ENCODE data around the gene ZNF90. TPM values are rescaled to one million over a fixed set of nuclear protein-coding genes. Genes with fewer than 3 reads are reported as not detected.
"Not testable (repeated sequence)": the region's sequence is repeated elsewhere in the genome, so short reads cannot be mapped to it uniquely, and the experiment has no call there.

ZNF90 gene
- total and polyA plus RNA-seq, 5 donors from 2014 or later, result 0.54 to 3.3 (median 1.6) TPM

DNA sequence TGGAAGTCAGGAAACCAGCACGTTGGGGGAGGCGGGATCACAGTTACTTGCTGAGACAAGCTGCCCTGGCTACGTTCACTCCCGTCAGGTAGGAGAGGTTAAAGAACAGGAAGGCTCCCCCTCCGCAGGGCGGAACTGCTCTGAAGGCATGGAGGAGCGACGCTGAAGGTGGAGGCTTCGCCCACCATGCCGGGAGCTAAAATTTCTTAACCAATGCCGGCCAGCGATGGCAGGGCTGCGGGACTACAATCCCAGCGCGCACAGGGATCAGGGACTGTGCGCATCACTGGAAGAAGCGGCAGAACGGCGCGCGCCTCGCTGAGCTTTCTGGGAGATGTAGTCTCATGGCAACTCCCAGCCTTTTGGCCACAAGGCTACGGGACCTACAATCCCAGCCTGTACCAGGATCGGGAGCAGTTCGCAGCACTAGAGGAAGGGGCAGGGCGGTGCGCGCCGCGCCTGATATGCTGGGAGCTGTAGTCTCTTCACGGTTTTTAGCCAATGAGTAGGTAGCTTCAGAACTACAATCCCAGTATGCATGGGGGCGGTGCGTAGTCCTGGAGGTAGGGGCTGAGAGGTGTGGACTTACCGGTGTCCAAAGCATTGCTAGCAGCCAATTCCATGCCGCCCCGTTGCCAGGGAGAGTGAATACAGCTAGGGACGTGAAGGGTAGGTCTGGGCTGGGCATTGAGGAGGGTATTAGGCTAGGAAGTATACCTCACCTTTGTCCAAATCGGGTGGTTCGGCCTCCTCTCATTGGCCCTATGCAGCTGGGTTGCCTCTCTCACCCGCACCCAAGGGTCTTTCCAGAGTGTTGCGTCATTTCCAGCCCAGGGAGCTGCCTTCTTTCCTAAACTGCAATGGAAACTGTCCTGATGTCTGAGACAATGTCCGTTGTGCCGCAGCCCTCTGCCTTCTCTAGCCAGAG, 25.7 kb upstream of the ZNF90 start:
- H3K4me1 Mint-ChIP-seq, result peaks cover 4 to 21% (median 9%) of the 10 kb centered on the region in 4 donors

DNA sequence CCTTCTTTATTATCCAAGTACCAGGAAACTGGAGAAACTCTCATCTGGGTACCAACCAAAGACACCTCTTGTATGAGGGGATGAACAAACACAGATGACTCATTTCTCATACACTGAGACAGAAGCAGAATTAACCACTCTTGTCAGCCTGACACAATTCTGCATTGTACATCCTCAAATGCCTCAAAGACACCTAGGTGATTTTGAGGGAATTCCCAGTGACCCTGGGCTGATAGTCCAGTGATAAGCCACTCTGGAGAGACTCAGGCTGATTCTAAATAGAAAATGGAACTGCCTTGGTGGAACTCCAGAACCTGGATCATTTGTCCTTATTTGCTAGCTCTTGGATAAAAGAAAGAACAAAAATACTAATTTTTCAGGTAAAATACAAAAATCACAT, 19.1 kb upstream of the ZNF90 start:
- not testable (repeated sequence) for H3K4me3 Mint-ChIP-seq; H3K4me1 Mint-ChIP-seq; H3K27ac ChIP-seq (ENCODE audit: insufficient read depth, low read length, poor library complexity, severe bottlenecking); H3K36me3 Mint-ChIP-seq; H3K4me3 ChIP-seq (ENCODE audit: low read depth, low read length); H3K27ac Mint-ChIP-seq; H3K27me3 ChIP-seq (ENCODE audit: control insufficient read depth, insufficient read depth, low read length); H3K9me3 Mint-ChIP-seq; H3K36me3 ChIP-seq (ENCODE audit: control insufficient read depth, insufficient read depth, low read length); H3K9me3 ChIP-seq (ENCODE audit: control insufficient read depth in 2 of 2, low read length in 2 of 2); H3K4me1 ChIP-seq (ENCODE audit: control insufficient read depth, insufficient read depth, low read length, poor library complexity, severe bottlenecking); H3K27me3 Mint-ChIP-seq; DNase-seq; ATAC-seq (ENCODE audit: low read depth in 2 of 2)

More for the DNA sequence above, 25.7 kb upstream of the ZNF90 start:
- Mint-ChIP-seq H3K4me3 (peak overlapping the region; percentile 96 to 99 (median 98)), H3K36me3 (no peaks in the 10 kb centered on the region), H3K9me3 (peaks cover 0 to 3% (median 0%) of the 10 kb centered on the region in 7 donors), H3K27me3 (no peaks in the 10 kb centered on the region), H3K27ac (peak overlapping the region; percentile 90 to 96 (median 96))
- Histone ChIP-seq H3K27ac (ENCODE audit: insufficient read depth, low read length, poor library complexity, severe bottlenecking) (peak overlapping the region; percentile 63), H3K9me3 (ENCODE audit: control insufficient read depth in 2 of 2, low read length in 2 of 2) (no peaks in the 10 kb centered on the region), H3K36me3 (ENCODE audit: control insufficient read depth, insufficient read depth, low read length) (no peaks in the 10 kb centered on the region), H3K4me1 (ENCODE audit: control insufficient read depth, insufficient read depth, low read length, poor library complexity, severe bottlenecking) (peaks cover 11% of the 10 kb centered on the region), H3K4me3 (ENCODE audit: low read depth, low read length) (peak overlapping the region; percentile 88), H3K27me3 (ENCODE audit: control insufficient read depth, insufficient read depth, low read length) (no peaks in the 10 kb centered on the region)
- ATAC-seq (ENCODE audit: low read depth in 2 of 2) (peak; percentile 92 to 97), DNase-seq (peak; percentile 35 to 77 (median 41))

DNA sequence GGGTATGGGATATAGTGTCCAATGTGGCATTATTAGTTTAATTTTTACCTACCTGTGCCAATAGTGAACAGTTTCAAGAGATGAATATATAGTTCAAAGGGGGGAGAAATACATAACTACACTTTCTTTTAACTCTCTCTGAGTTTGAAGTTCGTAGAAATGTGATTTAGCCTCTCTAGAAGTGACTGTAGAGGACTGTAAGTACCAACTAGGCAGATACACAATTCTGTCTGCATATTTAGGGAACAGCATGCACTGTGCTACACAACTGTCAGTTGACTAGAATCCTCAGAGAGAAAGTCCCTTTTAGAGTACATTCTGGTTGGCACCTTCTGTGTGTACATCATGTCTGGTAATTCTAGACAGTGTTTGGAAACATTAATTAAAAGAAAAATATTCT, 17.5 kb upstream of the ZNF90 start:
- DNase-seq (no peak), ATAC-seq (ENCODE audit: low read depth in 2 of 2) (no peak)
- H3K4me3 ChIP-seq (ENCODE audit: low read depth, low read length), result no peak overlapping the region
- Mint-ChIP-seq H3K9me3 (peaks cover 0 to 3% (median 0%) of the 10 kb centered on the region in 7 donors), H3K4me1 (no peaks in the 10 kb centered on the region), H3K36me3 (no peaks in the 10 kb centered on the region), H3K27me3 (peaks cover 7% of the 10 kb centered on the region), H3K4me3 (no peak overlapping the region), H3K27ac (no peak overlapping the region)
- no peak overlapping the region for H3K27ac ChIP-seq (ENCODE audit: insufficient read depth, low read length, poor library complexity, severe bottlenecking)
- no peaks in the 10 kb centered on the region for H3K4me1 ChIP-seq (ENCODE audit: control insufficient read depth, insufficient read depth, low read length, poor library complexity, severe bottlenecking)
- H3K9me3 ChIP-seq (ENCODE audit: control insufficient read depth in 2 of 2, low read length in 2 of 2), result no peaks in the 10 kb centered on the region
- no peaks in the 10 kb centered on the region for H3K27me3 ChIP-seq (ENCODE audit: control insufficient read depth, insufficient read depth, low read length)
- H3K36me3 ChIP-seq (ENCODE audit: control insufficient read depth, insufficient read depth, low read length), result no peaks in the 10 kb centered on the region

GRCh38 chr19:20066861-20067260, 10.9 kb upstream of the ZNF90 start:
- Mint-ChIP-seq H3K4me3 (no peak overlapping the region), H3K27me3 (peaks cover 5% of the 10 kb centered on the region), H3K27ac (no peak overlapping the region), H3K4me1 (no peaks in the 10 kb centered on the region), H3K9me3 (peaks cover 0 to 5% (median 3%) of the 10 kb centered on the region in 7 donors), H3K36me3 (no peaks in the 10 kb centered on the region)
- Histone ChIP-seq H3K9me3 (ENCODE audit: control insufficient read depth in 2 of 2, low read length in 2 of 2) (no peaks in the 10 kb centered on the region), H3K27me3 (ENCODE audit: control insufficient read depth, insufficient read depth, low read length) (no peaks in the 10 kb centered on the region), H3K4me3 (ENCODE audit: low read depth, low read length) (no peak overlapping the region), H3K36me3 (ENCODE audit: control insufficient read depth, insufficient read depth, low read length) (no peaks in the 10 kb centered on the region), H3K4me1 (ENCODE audit: control insufficient read depth, insufficient read depth, low read length, poor library complexity, severe bottlenecking) (no peaks in the 10 kb centered on the region), H3K27ac (ENCODE audit: insufficient read depth, low read length, poor library complexity, severe bottlenecking) (no peak overlapping the region)
- no peak for ATAC-seq (ENCODE audit: low read depth in 2 of 2)
- DNase-seq, result no peak

DNA sequence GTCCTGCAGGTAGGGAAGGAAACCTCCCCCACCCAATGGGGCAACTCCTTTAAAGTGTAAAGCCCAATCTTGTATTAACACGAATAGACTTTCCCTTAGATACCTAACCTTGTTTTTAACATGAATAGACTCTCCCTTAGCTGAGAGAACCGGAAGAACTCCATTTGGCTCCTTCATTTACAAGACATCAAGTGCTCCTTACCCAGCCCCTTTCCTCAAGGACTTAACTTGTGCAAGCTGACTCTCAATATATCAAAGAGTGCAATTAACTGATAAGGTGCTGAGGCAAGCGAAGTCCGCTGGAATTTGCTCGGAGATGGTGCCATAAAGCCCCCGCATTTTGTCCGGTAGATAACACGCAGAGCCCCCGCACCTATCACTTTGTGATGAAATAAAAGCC, 9.9 kb upstream of the ZNF90 start:
- no peaks in the 10 kb centered on the region for H3K9me3 ChIP-seq (ENCODE audit: control insufficient read depth in 2 of 2, low read length in 2 of 2)
- Mint-ChIP-seq H3K27me3 (peaks cover 5% of the 10 kb centered on the region), H3K4me3 (no peak overlapping the region), H3K9me3 (peaks cover 0 to 8% (median 3%) of the 10 kb centered on the region in 7 donors), H3K36me3 (no peaks in the 10 kb centered on the region), H3K27ac (no peak overlapping the region), H3K4me1 (no peaks in the 10 kb centered on the region)
- no peak for ATAC-seq (ENCODE audit: low read depth in 2 of 2)
- no peak overlapping the region for H3K27ac ChIP-seq (ENCODE audit: insufficient read depth, low read length, poor library complexity, severe bottlenecking)
- no peaks in the 10 kb centered on the region for H3K36me3 ChIP-seq (ENCODE audit: control insufficient read depth, insufficient read depth, low read length)
- no peaks in the 10 kb centered on the region for H3K27me3 ChIP-seq (ENCODE audit: control insufficient read depth, insufficient read depth, low read length)
- no peak for DNase-seq
- no peaks in the 10 kb centered on the region for H3K4me1 ChIP-seq (ENCODE audit: control insufficient read depth, insufficient read depth, low read length, poor library complexity, severe bottlenecking)
- no peak overlapping the region for H3K4me3 ChIP-seq (ENCODE audit: low read depth, low read length)

DNA sequence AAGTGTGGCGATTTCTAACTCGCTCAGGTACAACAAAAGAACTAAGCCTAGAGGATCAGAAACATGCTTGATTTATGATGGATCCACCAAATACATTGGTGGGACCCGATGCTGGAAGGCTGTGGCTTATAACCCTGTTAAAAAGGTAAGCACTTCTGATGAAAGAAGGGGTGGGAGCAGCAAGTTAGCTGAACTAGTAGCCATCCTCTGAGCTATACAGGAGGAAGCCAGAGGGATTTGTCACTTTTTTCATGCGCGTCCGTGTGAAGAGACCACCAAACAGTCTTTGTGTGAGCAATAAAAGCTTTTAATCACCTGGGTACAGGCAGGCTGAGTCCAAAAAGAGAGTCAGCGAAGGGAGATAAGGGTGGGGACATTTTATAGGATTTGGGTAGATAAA, 9.2 kb upstream of the ZNF90 start:
- not testable (repeated sequence) for H3K27me3 Mint-ChIP-seq; H3K27ac ChIP-seq (ENCODE audit: insufficient read depth, low read length, poor library complexity, severe bottlenecking); H3K36me3 ChIP-seq (ENCODE audit: control insufficient read depth, insufficient read depth, low read length); H3K27me3 ChIP-seq (ENCODE audit: control insufficient read depth, insufficient read depth, low read length); H3K4me3 Mint-ChIP-seq; H3K4me1 Mint-ChIP-seq; H3K4me3 ChIP-seq (ENCODE audit: low read depth, low read length); H3K4me1 ChIP-seq (ENCODE audit: control insufficient read depth, insufficient read depth, low read length, poor library complexity, severe bottlenecking); H3K36me3 Mint-ChIP-seq; ATAC-seq (ENCODE audit: low read depth in 2 of 2); DNase-seq; H3K27ac Mint-ChIP-seq; H3K9me3 ChIP-seq (ENCODE audit: control insufficient read depth in 2 of 2, low read length in 2 of 2)
- H3K9me3 Mint-ChIP-seq, result peaks cover 0 to 12% (median 3%) of the 10 kb centered on the region in 7 donors

- Mint-ChIP-seq H3K4me3 (peak overlapping the region in 1 of 4 donors; percentile 13), H3K27me3 (peaks cover 5% of the 10 kb centered on the region), H3K9me3 (peaks cover 0 to 17% (median 3%) of the 10 kb centered on the region in 7 donors), H3K4me1 (no peaks in the 10 kb centered on the region), H3K27ac (no peak overlapping the region), H3K36me3 (no peaks in the 10 kb centered on the region)
- no peak overlapping the region for H3K4me3 ChIP-seq (ENCODE audit: low read depth, low read length)
- no peaks in the 10 kb centered on the region for H3K4me1 ChIP-seq (ENCODE audit: control insufficient read depth, insufficient read depth, low read length, poor library complexity, severe bottlenecking)
- no peaks in the 10 kb centered on the region for H3K9me3 ChIP-seq (ENCODE audit: control insufficient read depth in 2 of 2, low read length in 2 of 2)
- H3K36me3 ChIP-seq (ENCODE audit: control insufficient read depth, insufficient read depth, low read length), result no peaks in the 10 kb centered on the region
- H3K27me3 ChIP-seq (ENCODE audit: control insufficient read depth, insufficient read depth, low read length), result no peaks in the 10 kb centered on the region
- ATAC-seq (ENCODE audit: low read depth in 2 of 2), result no peak
- no peak for DNase-seq
- H3K27ac ChIP-seq (ENCODE audit: insufficient read depth, low read length, poor library complexity, severe bottlenecking), result no peak overlapping the region
Observed at GRCh38 chr19:20070691-20071090, 7.1 kb upstream of the ZNF90 start.

- no peak for DNase-seq
- Mint-ChIP-seq H3K4me1 (peaks cover 1 to 5% (median 3%) of the 10 kb centered on the region in 4 donors), H3K27ac (no peak overlapping the region), H3K4me3 (no peak overlapping the region), H3K27me3 (peaks cover 5% of the 10 kb centered on the region), H3K9me3 (peaks cover 0 to 14% (median 2%) of the 10 kb centered on the region in 7 donors), H3K36me3 (no peaks in the 10 kb centered on the region)
- Histone ChIP-seq H3K4me1 (ENCODE audit: control insufficient read depth, insufficient read depth, low read length, poor library complexity, severe bottlenecking) (peaks cover 3% of the 10 kb centered on the region), H3K36me3 (ENCODE audit: control insufficient read depth, insufficient read depth, low read length) (no peaks in the 10 kb centered on the region), H3K27me3 (ENCODE audit: control insufficient read depth, insufficient read depth, low read length) (no peaks in the 10 kb centered on the region), H3K9me3 (ENCODE audit: control insufficient read depth in 2 of 2, low read length in 2 of 2) (no peaks in the 10 kb centered on the region), H3K4me3 (ENCODE audit: low read depth, low read length) (no peak overlapping the region), H3K27ac (ENCODE audit: insufficient read depth, low read length, poor library complexity, severe bottlenecking) (no peak overlapping the region)
- ATAC-seq (ENCODE audit: low read depth in 2 of 2), result no peak
Observed at GRCh38 chr19:20072936-20073335, 4.9 kb upstream of the ZNF90 start.

All from CD4-positive, CD25-positive, alpha-beta regulatory T cell (primary cell).